A549 (cell line): ENCODE measurements around the gene FOXP1. TPM values are rescaled to one million over a fixed set of nuclear protein-coding genes. Genes with fewer than 3 reads are reported as not detected.

Source experiments
- ATAC-seq, 2 experiments: fragments of 200-7000 bp in 1 of 2; fragments of >200 bp in 1 of 2; cut with Nextera tagmentation in 1 of 2; cut with Tn5 transposase in 1 of 2; 3 replicates each; pipeline versions ENCODE4 v1.8.0 to v1.9.1; 2018 to 2020; ENCODE audit warnings: mild to moderate bottlenecking in 1 of 2, moderate library complexity in 1 of 2
- CTCF ChIA-PET: fragments of 300-600 bp; sonication (Branson Sonifier 250); formaldehyde crosslinking; extraction: SDS; loops from one replicate; lab custom pipeline; 2021; ENCODE audit warnings: antibody characterized with exemption, inconsistent platforms; lab: Yijun Ruan, JAX
- POLR2A ChIA-PET: fragments of 350-600 bp; formaldehyde crosslinking; extraction: SDS; loops from one replicate; lab custom pipeline; 2021; ENCODE audit warnings: antibody characterized with exemption, inconsistent platforms; lab: Yijun Ruan, JAX
- DNase-seq, 2 experiments: peaks; one replicate each; pipeline versions ENCODE4 v3.0.0 to v3.0.0-alpha.2; 2011 to 2016; ENCODE audit warnings: low read depth in 1 of 2, low spot score in 1 of 2
- FAIRE-seq: peaks from 2 replicates; lab custom pipeline; 2011; peaks lifted over from hg19 to GRCh38; lab: Jason Lieb, UNC
- H3K27ac ChIP-seq, 2 experiments: fragments of >200 bp; sonication (Bioruptor Twin); formaldehyde crosslinking; 3 replicates each; pipeline ENCODE4 v1.5.1; 2016 to 2017
- H3K4me1 ChIP-seq: fragments of >200 bp; sonication (Bioruptor Twin); formaldehyde crosslinking; 3 replicates; pipeline ENCODE4 v1.6.1; 2016
- H3K4me2 ChIP-seq: fragments of >200 bp; sonication (Bioruptor Twin); formaldehyde crosslinking; 3 replicates; pipeline ENCODE4 v1.6.1; 2016
- H3K4me3 ChIP-seq: fragments of >200 bp; sonication (Bioruptor Twin); formaldehyde crosslinking; 3 replicates; pipeline ENCODE4 v1.5.1; 2016
- H3K9me3 ChIP-seq: fragments of >200 bp; sonication (Bioruptor Twin); formaldehyde crosslinking; 3 replicates; pipeline ENCODE4 v1.6.1; 2016
- BHLHE40 ChIP-seq: IDR thresholded peaks from 2 replicates; pipeline ENCODE4 v1.6.1; 2012; ENCODE audit warnings: low read depth, low read length, inconsistent platforms
- CEBPB ChIP-seq, 2 experiments: fragments of >200 bp in 1 of 2; sonication (Bioruptor Twin) in 1 of 2; formaldehyde crosslinking in 1 of 2; IDR thresholded peaks; 2 replicates each; pipeline ENCODE4 v1.6.1; 2012 to 2016
- CHD2 ChIP-seq: fragments of 150-350 bp; IDR thresholded peaks from 2 replicates; pipeline ENCODE4 v1.6.1; 2014; ENCODE audit warnings: low read length; ENCODE audit not compliant: partially characterized antibody
- EHF ChIP-seq: fragments of 250-450 bp; sonication (Bioruptor Pico); IDR thresholded peaks from 2 replicates; pipeline ENCODE4 v1.5.0; 2020; ENCODE audit warnings: mild to moderate bottlenecking
- EP300 ChIP-seq, 2 experiments: fragments of >200 bp; sonication (Bioruptor Twin); formaldehyde crosslinking; IDR thresholded peaks; 2 replicates in 1 of 2; 3 replicates in 1 of 2; pipeline ENCODE4 v1.6.1; 2016 to 2017
- FOXS1 ChIP-seq: fragments of 250-450 bp; sonication (Bioruptor Pico); IDR thresholded peaks from 2 replicates; pipeline ENCODE4 v1.5.0; 2020; ENCODE audit warnings: mild to moderate bottlenecking, moderate library complexity
- HDAC2 ChIP-seq: fragments of 200-600 bp; sonication (generic); IDR thresholded peaks from 2 replicates; pipeline ENCODE4 v1.6.1; 2016
- HOXB13 ChIP-seq: fragments of 250-450 bp; sonication (Bioruptor Pico); IDR thresholded peaks from 2 replicates; pipeline ENCODE4 v1.5.0; 2020; ENCODE audit warnings: low read depth, mild to moderate bottlenecking, moderate library complexity
- HOXB5 ChIP-seq: fragments of 250-450 bp; sonication (Bioruptor Pico); IDR thresholded peaks from 2 replicates; pipeline ENCODE4 v1.5.0; 2020; ENCODE audit warnings: mild to moderate bottlenecking, moderate library complexity
- KDM1A ChIP-seq: fragments of 200-600 bp; sonication (generic); IDR thresholded peaks from 2 replicates; pipeline ENCODE4 v1.6.1; 2016; ENCODE audit warnings: low read depth, mild to moderate bottlenecking
- KDM5A ChIP-seq: fragments of 200-600 bp; sonication (generic); IDR thresholded peaks from 2 replicates; pipeline ENCODE4 v1.6.1; 2016; ENCODE audit warnings: antibody characterized with exemption, mild to moderate bottlenecking
- MYC ChIP-seq: IDR thresholded peaks from 2 replicates; pipeline ENCODE4 v1.6.1; 2012; ENCODE audit warnings: mild to moderate bottlenecking, inconsistent platforms, low read length, improper control_type of control experiment, borderline replicate concordance
- NPAS2 ChIP-seq: fragments of 250-450 bp; sonication (Bioruptor Pico); IDR thresholded peaks from 2 replicates; pipeline ENCODE4 v1.8.0; 2022; ENCODE audit warnings: mild to moderate bottlenecking, moderate library complexity, borderline replicate concordance
- NR3C1 ChIP-seq: fragments of >200 bp; sonication (Bioruptor Twin); formaldehyde crosslinking; IDR thresholded peaks from 3 replicates; pipeline ENCODE4 v1.6.1; 2017
- PHF8 ChIP-seq: fragments of 200-600 bp; sonication (generic); IDR thresholded peaks from 2 replicates; pipeline ENCODE4 v1.6.1; 2016; ENCODE audit warnings: low read depth, mild to moderate bottlenecking, antibody characterized with exemption, moderate library complexity, borderline replicate concordance
- RAD21 ChIP-seq, 2 experiments: fragments of >200 bp in 1 of 2; sonication (Bioruptor Twin) in 1 of 2; formaldehyde crosslinking in 1 of 2; IDR thresholded peaks in 1 of 2; conservative IDR thresholded peaks in 1 of 2; 2 replicates in 1 of 2; 3 replicates in 1 of 2; pipeline ENCODE4 v1.6.1; 2012 to 2018; ENCODE audit warnings: inconsistent platforms in 1 of 2
- RARB ChIP-seq: fragments of 250-450 bp; sonication (Bioruptor Pico); IDR thresholded peaks from 2 replicates; pipeline ENCODE4 v1.8.0; 2021; ENCODE audit warnings: mild to moderate bottlenecking, moderate library complexity
- SMC3 ChIP-seq: fragments of >200 bp; sonication (Bioruptor Twin); formaldehyde crosslinking; IDR thresholded peaks from 3 replicates; pipeline ENCODE4 v1.6.1; 2018; ENCODE audit warnings: inconsistent platforms
- SREBF2 ChIP-seq: fragments of 450-650 bp; IDR thresholded peaks from 2 replicates; pipeline ENCODE4 v1.6.1; 2014; ENCODE audit warnings: mild to moderate bottlenecking, moderate library complexity
- TP53 ChIP-seq: fragments of 250-450 bp; sonication (Bioruptor Pico); IDR thresholded peaks from 2 replicates; pipeline ENCODE4 v1.5.0; 2021; ENCODE audit warnings: mild to moderate bottlenecking, moderate library complexity
- ZC3H11A ChIP-seq: fragments of 450-650 bp; IDR thresholded peaks from 2 replicates; pipeline ENCODE4 v1.6.1; 2014; ENCODE audit warnings: antibody characterized with exemption, mild to moderate bottlenecking
- ZSCAN20 ChIP-seq: fragments of 250-450 bp; sonication (Bioruptor Pico); IDR thresholded peaks from 2 replicates; pipeline ENCODE4 v1.8.0; 2022; ENCODE audit warnings: mild to moderate bottlenecking, moderate library complexity
- WGBS: methylation state at CpG from one replicate; pipeline ENCODE4 v1.1.6; 2017; ENCODE audit errors: missing lambda C conversion rate; 5-methylcytosine and 5-hydroxymethylcytosine counted together
- polyA plus RNA-seq, 4 experiments: library from polyadenylated mRNA; depleted of rRNA in 3 of 4; stranded (reverse); fragments of >200 nt; fragmentation: RNase III in 1 of 4; extraction: RNeasy Plus Mini Kit Qiagen cat#74134 plus additional on column Dnase treatment in 1 of 4; gene quantifications; 2 replicates in 3 of 4; 3 replicates in 1 of 4; pipeline ENCODE4 v1.2.3, GENCODE V29; 2011 to 2017
- TF ChIP-seq, protein P1 (sequence below): fragments of >200 bp; sonication (Bioruptor Twin); formaldehyde crosslinking; IDR thresholded peaks from 3 replicates; pipeline ENCODE4 v1.6.1; 2016
- TF ChIP-seq, protein P2 (sequence below): fragments of 250-450 bp; sonication (Bioruptor Pico); IDR thresholded peaks from 2 replicates; pipeline ENCODE4 v1.5.0; 2021; ENCODE audit warnings: mild to moderate bottlenecking, moderate library complexity, borderline replicate concordance
- TF ChIP-seq, protein P3 (sequence below): fragments of 450-650 bp; IDR thresholded peaks from 2 replicates; pipeline ENCODE4 v1.6.1; 2014; ENCODE audit warnings: antibody characterized with exemption
- TF ChIP-seq, protein P4 (sequence below): IDR thresholded peaks from 2 replicates; pipeline ENCODE4 v1.6.1; 2012; ENCODE audit warnings: low read depth, borderline replicate concordance

The FOXP1 gene
- polyA plus RNA-seq, 2 of the 4 experiments (the other 2 are of a cell fraction), result 12.8 to 13.9 TPM

DNA sequence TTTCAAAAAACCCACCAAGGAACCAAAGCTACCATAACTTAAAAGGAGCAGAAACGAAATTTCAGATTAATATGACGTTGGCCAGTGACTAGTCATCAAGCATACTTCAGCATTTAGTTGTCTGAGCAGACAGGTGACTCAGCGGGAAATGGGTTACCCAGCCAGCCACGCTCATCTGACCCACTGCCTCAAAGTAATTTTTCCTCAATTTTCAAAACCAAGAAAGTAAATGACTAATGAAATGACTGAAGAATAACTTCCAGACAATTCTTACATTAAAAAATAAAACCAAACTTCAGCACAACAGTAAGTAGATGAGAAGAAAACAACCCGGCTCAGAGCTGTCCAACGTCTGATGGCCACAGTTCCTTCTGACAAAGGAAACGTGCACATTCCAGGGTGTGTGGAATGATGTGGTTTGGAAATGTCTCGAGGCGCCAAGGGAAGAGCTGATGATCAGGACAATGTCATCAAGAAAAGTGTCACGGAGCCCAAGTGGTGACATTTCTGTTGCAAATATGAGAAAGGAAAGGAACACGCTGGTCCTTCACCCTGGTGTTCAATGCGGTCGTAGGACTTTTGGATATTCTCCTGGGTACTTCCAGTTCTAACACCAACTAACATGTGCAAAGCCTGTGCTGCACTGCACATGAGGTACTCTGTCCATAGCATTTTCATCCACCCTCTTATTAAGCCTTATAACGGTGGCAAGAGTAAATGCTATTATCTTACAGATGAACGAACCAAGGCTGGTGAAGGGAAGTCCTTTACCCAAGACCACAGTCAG, 79.1 kb downstream of the FOXP1 start (continued):
- TF ChIP-seq PHF8, result no peak
- peak; percentile 25; the same call in 1 of the 2 replicates for TF ChIP-seq BHLHE40
- no peak for TF ChIP-seq FOXS1
- TF ChIP-seq HOXB13 (CRISPR knock-in tag), result peak; percentile 31; the same call in 1 of the 2 replicates
- no peak for TF ChIP-seq SMC3
- no peak for TF ChIP-seq KDM5A
- TF ChIP-seq HOXB5 (CRISPR knock-in tag), result peak; percentile 66; the same call in 1 of the 2 replicates
- TF ChIP-seq KDM1A, result no peak

DNA sequence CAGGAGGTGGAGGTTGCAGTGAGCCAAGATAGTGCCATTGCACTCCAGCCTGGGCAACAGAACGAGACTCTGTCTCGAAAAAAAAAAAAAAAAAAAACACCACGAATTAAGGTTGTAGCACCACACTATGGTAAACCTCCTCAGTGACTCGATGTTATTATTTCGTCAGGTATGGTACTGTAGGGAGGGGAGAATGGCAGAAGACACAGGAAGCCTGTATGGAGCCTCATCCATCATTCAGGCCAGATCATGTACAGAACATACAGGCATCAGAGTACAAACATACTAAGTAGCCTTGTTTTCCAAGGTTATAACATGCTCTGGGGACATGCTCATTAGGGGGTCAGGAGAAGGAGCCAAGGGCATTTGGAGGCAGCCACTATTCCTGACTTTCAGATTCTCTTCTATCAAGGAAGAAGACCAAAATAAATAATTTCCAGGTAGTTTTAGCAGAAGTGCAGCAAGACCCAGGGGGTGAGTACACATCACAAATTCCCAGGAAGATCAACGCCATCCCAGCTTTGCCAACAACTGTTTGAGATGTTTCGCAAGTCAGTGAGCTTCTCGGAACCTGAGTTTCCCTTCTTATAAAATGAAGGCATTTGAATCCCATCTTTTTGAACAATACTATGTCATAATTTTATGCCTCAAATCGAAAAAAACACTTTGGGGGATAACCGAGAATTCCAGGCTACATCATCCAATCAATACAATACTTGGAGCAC, 79.8 kb downstream of the FOXP1 start:
- CTCF ChIA-PET, result interaction anchor here (0.7 to 1.6 kb wide), 7 partner anchors 8 to 515 kb away, joined by 3 to 4 read pairs (median 3); partner anchors contain the start of gene FOXP1
- FAIRE-seq (no peak), DNase-seq (peak; percentile 64 to 80), ATAC-seq (peak; percentile 79 to 84)
- Histone ChIP-seq H3K4me1 (peaks cover 40% of the 10 kb centered on the region), H3K27ac (peak overlapping the region; percentile 90 to 93), H3K4me3 (0 out of 3 replicates have a peak overlapping the region, but pooled peaks have one; percentile 9)
- POLR2A ChIA-PET, result interaction anchor here (0.6 to 1.6 kb wide), 5 partner anchors 8 to 961 kb away, joined by 3 to 19 read pairs (median 4); partner anchors contain the start of gene FOXP1
- 21% methylated on average over 10 of the region's 10 CpGs for WGBS
- peak; percentile 87 to 91 for TF ChIP-seq CEBPB (IDR thresholded peaks at IDR 0.05)
- TF ChIP-seq, protein P1, sequence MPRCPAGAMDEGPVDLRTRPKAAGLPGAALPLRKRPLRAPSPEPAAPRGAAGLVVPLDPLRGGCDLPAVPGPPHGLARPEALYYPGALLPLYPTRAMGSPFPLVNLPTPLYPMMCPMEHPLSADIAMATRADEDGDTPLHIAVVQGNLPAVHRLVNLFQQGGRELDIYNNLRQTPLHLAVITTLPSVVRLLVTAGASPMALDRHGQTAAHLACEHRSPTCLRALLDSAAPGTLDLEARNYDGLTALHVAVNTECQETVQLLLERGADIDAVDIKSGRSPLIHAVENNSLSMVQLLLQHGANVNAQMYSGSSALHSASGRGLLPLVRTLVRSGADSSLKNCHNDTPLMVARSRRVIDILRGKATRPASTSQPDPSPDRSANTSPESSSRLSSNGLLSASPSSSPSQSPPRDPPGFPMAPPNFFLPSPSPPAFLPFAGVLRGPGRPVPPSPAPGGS, result peak; percentile 62; the same call in 2 of the 3 replicates
- TF ChIP-seq BHLHE40, result no peak
- no peak for TF ChIP-seq SREBF2
- peak; percentile 0 to 9; a peak in 1 of 5 replicates for TF ChIP-seq RAD21 (conservative IDR thresholded peaks at IDR 0.05 in 1 of 2, IDR thresholded peaks at IDR 0.05 in 1 of 2)
- peak in 1 of 2 experiments; percentile 83; a peak in 3 of 5 replicates for TF ChIP-seq EP300 (IDR thresholded peaks at IDR 0.05)
- TF ChIP-seq, all 56 proteins: peak for 4
- Histone ChIP-seq H3K4me2 (peak overlapping the region; percentile 81), H3K9me3 (no peaks in the 10 kb centered on the region)

DNA sequence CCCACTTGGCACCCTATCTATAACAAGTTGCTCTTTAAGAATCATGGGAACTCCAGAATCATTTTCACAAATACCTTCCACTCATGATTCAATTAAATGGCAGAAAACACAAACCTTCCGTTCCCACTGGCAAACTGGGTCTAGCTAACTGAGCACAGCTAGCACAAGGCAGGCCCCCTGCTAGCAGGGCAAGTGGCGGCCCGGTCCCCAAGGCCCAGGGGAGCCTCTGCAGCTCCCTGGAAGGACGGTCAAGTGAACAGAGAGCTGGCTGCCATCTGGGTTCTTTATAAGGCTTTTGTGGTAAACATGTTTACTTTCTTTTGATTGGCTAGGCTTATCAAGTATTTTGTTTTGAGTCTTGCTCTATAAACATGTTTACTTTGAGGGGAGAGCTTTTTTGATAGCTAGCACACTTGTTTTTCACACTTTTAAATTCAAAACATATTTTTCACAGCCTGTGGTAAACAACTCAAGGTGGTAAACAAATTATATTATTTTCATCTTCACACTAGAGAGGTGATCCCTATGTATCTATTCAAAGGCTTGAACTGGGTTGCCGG, 81.4 kb downstream of the FOXP1 start:
- DNase-seq (no peak), ATAC-seq (no peak), FAIRE-seq (no peak)
- Histone ChIP-seq H3K27ac (peak overlapping the region; percentile 90 to 93), H3K4me2 (no peak overlapping the region; the same call in 2 of the 3 replicates), H3K4me1 (peaks cover 55% of the 10 kb centered on the region), H3K9me3 (no peaks in the 10 kb centered on the region), H3K4me3 (no peak overlapping the region)
- 93% methylated on average over 5 of the region's 5 CpGs for WGBS
- POLR2A ChIA-PET, result no interaction called here
- CTCF ChIA-PET, result interaction anchor here (1.0 kb wide), 1 partner anchor 200 kb away, joined by 3 read pairs; no protein-coding TSS in a partner anchor
- TF ChIP-seq, protein P2, sequence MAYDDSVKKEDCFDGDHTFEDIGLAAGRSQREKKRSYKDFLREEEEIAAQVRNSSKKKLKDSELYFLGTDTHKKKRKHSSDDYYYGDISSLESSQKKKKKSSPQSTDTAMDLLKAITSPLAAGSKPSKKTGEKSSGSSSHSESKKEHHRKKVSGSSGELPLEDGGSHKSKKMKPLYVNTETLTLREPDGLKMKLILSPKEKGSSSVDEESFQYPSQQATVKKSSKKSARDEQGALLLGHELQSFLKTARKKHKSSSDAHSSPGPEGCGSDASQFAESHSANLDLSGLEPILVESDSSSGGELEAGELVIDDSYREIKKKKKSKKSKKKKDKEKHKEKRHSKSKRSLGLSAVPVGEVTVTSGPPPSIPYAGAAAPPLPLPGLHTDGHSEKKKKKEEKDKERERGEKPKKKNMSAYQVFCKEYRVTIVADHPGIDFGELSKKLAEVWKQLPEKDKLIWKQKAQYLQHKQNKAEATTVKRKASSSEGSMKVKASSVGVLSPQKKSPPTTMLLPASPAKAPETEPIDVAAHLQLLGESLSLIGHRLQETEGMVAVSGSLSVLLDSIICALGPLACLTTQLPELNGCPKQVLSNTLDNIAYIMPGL, result no peak
- no peak for TF ChIP-seq HOXB5 (CRISPR knock-in tag)
- TF ChIP-seq RARB (CRISPR knock-in tag), result no peak
- TF ChIP-seq, protein P3, sequence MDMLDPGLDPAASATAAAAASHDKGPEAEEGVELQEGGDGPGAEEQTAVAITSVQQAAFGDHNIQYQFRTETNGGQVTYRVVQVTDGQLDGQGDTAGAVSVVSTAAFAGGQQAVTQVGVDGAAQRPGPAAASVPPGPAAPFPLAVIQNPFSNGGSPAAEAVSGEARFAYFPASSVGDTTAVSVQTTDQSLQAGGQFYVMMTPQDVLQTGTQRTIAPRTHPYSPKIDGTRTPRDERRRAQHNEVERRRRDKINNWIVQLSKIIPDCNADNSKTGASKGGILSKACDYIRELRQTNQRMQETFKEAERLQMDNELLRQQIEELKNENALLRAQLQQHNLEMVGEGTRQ, result no peak
- TF ChIP-seq TP53, result no peak
- TF ChIP-seq NPAS2 (CRISPR knock-in tag), result no peak
- no peak for TF ChIP-seq EHF (CRISPR knock-in tag)
- no peak for TF ChIP-seq ZSCAN20 (CRISPR knock-in tag)
- TF ChIP-seq CHD2, result no peak
- TF ChIP-seq, protein P1, result no peak
- TF ChIP-seq HDAC2, result no peak
- TF ChIP-seq KDM5A, result no peak
- no peak for TF ChIP-seq MYC
- no peak for TF ChIP-seq NR3C1
- no peak for TF ChIP-seq PHF8
- TF ChIP-seq ZC3H11A, result no peak
- TF ChIP-seq, protein P4, sequence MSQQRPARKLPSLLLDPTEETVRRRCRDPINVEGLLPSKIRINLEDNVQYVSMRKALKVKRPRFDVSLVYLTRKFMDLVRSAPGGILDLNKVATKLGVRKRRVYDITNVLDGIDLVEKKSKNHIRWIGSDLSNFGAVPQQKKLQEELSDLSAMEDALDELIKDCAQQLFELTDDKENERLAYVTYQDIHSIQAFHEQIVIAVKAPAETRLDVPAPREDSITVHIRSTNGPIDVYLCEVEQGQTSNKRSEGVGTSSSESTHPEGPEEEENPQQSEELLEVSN, result no peak
